ENCODE data around the gene FRS2. TPM values are rescaled to one million over a fixed set of nuclear protein-coding genes. Genes with fewer than 3 reads are reported as not detected.

The FRS2 gene
- total and polyA plus RNA-seq, 2 of the 4 experiments (the other 2 are of a cell fraction) = 12.4 to 58.3 TPM

DNA sequence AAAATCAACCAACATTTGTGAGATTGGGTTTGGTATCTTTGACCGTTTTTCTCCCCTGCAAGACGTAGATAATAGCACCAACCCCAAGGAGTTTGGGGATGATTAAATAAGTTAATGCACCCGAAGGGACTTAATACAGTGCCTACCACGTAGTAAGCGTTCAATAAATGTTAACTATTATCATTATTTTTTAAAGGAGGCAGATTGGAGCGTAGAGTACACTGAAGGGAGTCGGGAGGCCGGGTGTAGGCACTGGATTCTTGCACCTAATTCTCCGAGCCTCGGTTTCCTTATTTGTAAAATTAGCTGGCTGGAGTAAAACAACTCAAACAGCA is 367 bp upstream of the FRS2 start:
- peak overlapping the region; percentile 75 for H3K18ac ChIP-seq (ENCODE audit: low read depth, low read length)
- peaks cover 6% of the 10 kb centered on the region for H3K4me1 ChIP-seq (ENCODE audit: control insufficient read depth, insufficient read depth, low read length)
- H3K56ac ChIP-seq (ENCODE audit: extremely low read depth, insufficient read depth, low read length) = peak overlapping the region; percentile 70; the same call in 1 of the 2 replicates
- no peak; the same call in 1 of the 2 replicates for ATAC-seq (ENCODE audit: low read depth)
- no CpG with 5 or more reads among the region's 10 CpGs for WGBS, 2 experiments (ENCODE audit: extremely low coverage in 2 of 2, insufficient read length in 1 of 2)
- DNase-seq = no peak
- ChIA-PET POLR2A (ENCODE audit: unreplicated experiment) (no interaction called here), CTCF (interaction anchor here (0.6 to 1.4 kb wide), 4 partner anchors 81 to 101 kb away, joined by 3 to 5 read pairs (median 4); no protein-coding TSS in a partner anchor)
- peak overlapping the region; percentile 97 for H4K5ac ChIP-seq (ENCODE audit: low read depth, low read length)
- peak overlapping the region; percentile 94 for H3K14ac ChIP-seq (replicated peaks; ENCODE audit: low read depth, low read length)
- peak overlapping the region; percentile 94 for H3K4me2 ChIP-seq (ENCODE audit: low read depth, low read length)
- peak overlapping the region; percentile 95 for H2AFZ ChIP-seq (replicated peaks; ENCODE audit: low read length, poor library complexity)
- TF ChIP-seq, protein P1, sequence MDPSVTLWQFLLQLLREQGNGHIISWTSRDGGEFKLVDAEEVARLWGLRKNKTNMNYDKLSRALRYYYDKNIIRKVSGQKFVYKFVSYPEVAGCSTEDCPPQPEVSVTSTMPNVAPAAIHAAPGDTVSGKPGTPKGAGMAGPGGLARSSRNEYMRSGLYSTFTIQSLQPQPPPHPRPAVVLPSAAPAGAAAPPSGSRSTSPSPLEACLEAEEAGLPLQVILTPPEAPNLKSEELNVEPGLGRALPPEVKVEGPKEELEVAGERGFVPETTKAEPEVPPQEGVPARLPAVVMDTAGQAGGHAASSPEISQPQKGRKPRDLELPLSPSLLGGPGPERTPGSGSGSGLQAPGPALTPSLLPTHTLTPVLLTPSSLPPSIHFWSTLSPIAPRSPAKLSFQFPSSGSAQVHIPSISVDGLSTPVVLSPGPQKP (IDR thresholded peaks at IDR 0.05; ENCODE audit: borderline replicate concordance, low read depth, low read length) = no peak
- TF ChIP-seq MAZ (IDR thresholded peaks at IDR 0.05; ENCODE audit: borderline replicate concordance, low read depth, low read length) = no peak
- no peak for TF ChIP-seq RFX5 (IDR thresholded peaks at IDR 0.05; ENCODE audit: low read depth, low read length)
- no peak for TF ChIP-seq MXI1 (IDR thresholded peaks at IDR 0.05; ENCODE audit: borderline replicate concordance, low read depth, low read length)
- no peak for TF ChIP-seq CHD1 (IDR thresholded peaks at IDR 0.05; ENCODE audit: low read depth, low read length)
- TF ChIP-seq CTCF (conservative IDR thresholded peaks at IDR 0.05; ENCODE audit: low read depth, low read length) = no peak
- no peak for TF ChIP-seq MAFK (IDR thresholded peaks at IDR 0.05; ENCODE audit: low read depth, low read length)
- TF ChIP-seq RAD21 (IDR thresholded peaks at IDR 0.05; ENCODE audit: low read length) = no peak
- TF ChIP-seq CEBPB (IDR thresholded peaks at IDR 0.05; ENCODE audit: low read depth, low read length) = no peak
- no peak for TF ChIP-seq BHLHE40 (IDR thresholded peaks at IDR 0.05; ENCODE audit: low read depth, low read length)
- peak overlapping the region; percentile 94 for H4K91ac ChIP-seq (ENCODE audit: insufficient read depth, low read depth, low read length)
- H3K27ac ChIP-seq (ENCODE audit: insufficient read depth, low read length) = peak overlapping the region; percentile 89
- H3K23ac ChIP-seq (ENCODE audit: low read depth, low read length) = peak overlapping the region; percentile 94
- H3K36me3 ChIP-seq (ENCODE audit: control insufficient read depth, insufficient read depth, low read length) = no peaks in the 10 kb centered on the region
- H4K8ac ChIP-seq (ENCODE audit: low read depth in 2 of 2, low read length in 2 of 2) = peak overlapping the region; percentile 99 to 100
- 0 out of 2 replicates have a peak overlapping the region, but pooled peaks have one; percentile 51 for H2BK20ac ChIP-seq (ENCODE audit: low read depth, low read length)
- H3K9me3 ChIP-seq (ENCODE audit: control insufficient read depth, insufficient read depth, low read length) = no peaks in the 10 kb centered on the region
- peak overlapping the region; percentile 67 for H2BK120ac ChIP-seq (ENCODE audit: low read depth, low read length)
- H3K27me3 ChIP-seq (ENCODE audit: control insufficient read depth, insufficient read depth, low read length) = no peaks in the 10 kb centered on the region
- BruUV-seq (replicated peaks) = no TSS peak
- H3K4me3 ChIP-seq (ENCODE audit: insufficient read depth, low read depth, low read length) = peak overlapping the region; percentile 87
- H2AK9ac ChIP-seq (replicated peaks; ENCODE audit: low read depth, low read length, poor library complexity) = peak overlapping the region; percentile 98
- intact Hi-C loops (cut with micrococcal nuclease) = loop anchor here (1.0 to 5.0 kb wide), 4 partner anchors 43 to 101 kb away; no protein-coding TSS in a partner anchor
- dilution Hi-C loops (cut with HindIII; ENCODE audit: low sequenced_read_pairs, unreplicated experiment) = no loop called here
- no peak overlapping the region for H2AK5ac ChIP-seq (ENCODE audit: low read depth, low read length)
- peaks cover 3 to 28% of the 10 kb centered on the region in 2 experiments; a peak in 2 of 4 replicates for H3K79me1 ChIP-seq (ENCODE audit: low read depth in 1 of 2, low read length in 2 of 2)
- peak overlapping the region; percentile 88 for H2BK5ac ChIP-seq (ENCODE audit: low read depth, low read length, poor library complexity, severe bottlenecking)
- peak overlapping the region; percentile 88 for H3K4ac ChIP-seq (ENCODE audit: low read depth, low read length)
- in situ Hi-C loops (cut with MboI; ENCODE audit: low sequenced_read_pairs) = loop anchor here (10.0 kb wide), 1 partner anchor 105 kb away; no protein-coding TSS in a partner anchor
- peak overlapping the region; percentile 45; the same call in 2 of the 3 replicates for H2BK15ac ChIP-seq (ENCODE audit: low read depth, low read length)
- H4K20me1 ChIP-seq (ENCODE audit: insufficient read depth, low read length) = peaks cover 34% of the 10 kb centered on the region
- peaks cover 6% of the 10 kb centered on the region; the same call in 1 of the 2 replicates for H3K9me1 ChIP-seq (ENCODE audit: insufficient read depth, low read length)
- H3K9ac ChIP-seq (ENCODE audit: low read depth, low read length) = peak overlapping the region; percentile 92
